ENCODE measurements around the gene SPINK6. TPM values are rescaled to one million over a fixed set of nuclear protein-coding genes. Genes with fewer than 3 reads are reported as not detected.
A peak's percentile ranks its signal among the peaks of the same experiment; 100 is the strongest.

The SPINK6 gene
- polyA plus RNA-seq, 2 of the 4 experiments (the other 2 are of a cell fraction) = 1.0 TPM

- Histone ChIP-seq H3K4me2 (no peak overlapping the region), H3K27ac (no peak overlapping the region), H3K9me3 (no peaks in the 10 kb centered on the region), H3K4me1 (no peaks in the 10 kb centered on the region), H3K4me3 (no peak overlapping the region)
- ChIA-PET POLR2A (no interaction called here), CTCF (no interaction called here)
- no peak for DNase-seq (ENCODE audit: low read depth in 1 of 2, low spot score in 1 of 2)
- no peak for FAIRE-seq
- ATAC-seq = no peak
- 4% methylated on average over 2 of the region's 2 CpGs for WGBS (ENCODE audit: missing lambda C conversion rate)
- no peak for TF ChIP-seq FOSL2 (IDR thresholded peaks at IDR 0.05)
- no peak for TF ChIP-seq FOSL2 (CRISPR knock-in tag; IDR thresholded peaks at IDR 0.05)
- TF ChIP-seq, protein P1, sequence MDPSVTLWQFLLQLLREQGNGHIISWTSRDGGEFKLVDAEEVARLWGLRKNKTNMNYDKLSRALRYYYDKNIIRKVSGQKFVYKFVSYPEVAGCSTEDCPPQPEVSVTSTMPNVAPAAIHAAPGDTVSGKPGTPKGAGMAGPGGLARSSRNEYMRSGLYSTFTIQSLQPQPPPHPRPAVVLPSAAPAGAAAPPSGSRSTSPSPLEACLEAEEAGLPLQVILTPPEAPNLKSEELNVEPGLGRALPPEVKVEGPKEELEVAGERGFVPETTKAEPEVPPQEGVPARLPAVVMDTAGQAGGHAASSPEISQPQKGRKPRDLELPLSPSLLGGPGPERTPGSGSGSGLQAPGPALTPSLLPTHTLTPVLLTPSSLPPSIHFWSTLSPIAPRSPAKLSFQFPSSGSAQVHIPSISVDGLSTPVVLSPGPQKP (IDR thresholded peaks at IDR 0.05; ENCODE audit: low read depth, low read length) = no peak
- no peak for TF ChIP-seq HDAC2 (IDR thresholded peaks at IDR 0.05)
- no peak for TF ChIP-seq EHF (CRISPR knock-in tag; IDR thresholded peaks at IDR 0.05)
- no peak for TF ChIP-seq RCOR1 (IDR thresholded peaks at IDR 0.05; ENCODE audit: low read depth, low read length)
- TF ChIP-seq TFCP2L1 (CRISPR knock-in tag; IDR thresholded peaks at IDR 0.05) = no peak
- TF ChIP-seq HOXB5 (CRISPR knock-in tag; IDR thresholded peaks at IDR 0.05) = no peak
- TF ChIP-seq, protein P2, sequence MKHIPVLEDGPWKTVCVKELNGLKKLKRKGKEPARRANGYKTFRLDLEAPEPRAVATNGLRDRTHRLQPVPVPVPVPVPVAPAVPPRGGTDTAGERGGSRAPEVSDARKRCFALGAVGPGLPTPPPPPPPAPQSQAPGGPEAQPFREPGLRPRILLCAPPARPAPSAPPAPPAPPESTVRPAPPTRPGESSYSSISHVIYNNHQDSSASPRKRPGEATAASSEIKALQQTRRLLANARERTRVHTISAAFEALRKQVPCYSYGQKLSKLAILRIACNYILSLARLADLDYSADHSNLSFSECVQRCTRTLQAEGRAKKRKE (CRISPR knock-in tag; IDR thresholded peaks at IDR 0.05; ENCODE audit: low read depth) = no peak
- no peak for TF ChIP-seq KDM1A (IDR thresholded peaks at IDR 0.05; ENCODE audit: low read depth)
- TF ChIP-seq, protein P3, sequence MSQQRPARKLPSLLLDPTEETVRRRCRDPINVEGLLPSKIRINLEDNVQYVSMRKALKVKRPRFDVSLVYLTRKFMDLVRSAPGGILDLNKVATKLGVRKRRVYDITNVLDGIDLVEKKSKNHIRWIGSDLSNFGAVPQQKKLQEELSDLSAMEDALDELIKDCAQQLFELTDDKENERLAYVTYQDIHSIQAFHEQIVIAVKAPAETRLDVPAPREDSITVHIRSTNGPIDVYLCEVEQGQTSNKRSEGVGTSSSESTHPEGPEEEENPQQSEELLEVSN (IDR thresholded peaks at IDR 0.05; ENCODE audit: borderline replicate concordance, low read depth) = no peak
- no peak for TF ChIP-seq REST (IDR thresholded peaks at IDR 0.05)
- no peak for TF ChIP-seq PHF8 (IDR thresholded peaks at IDR 0.05; ENCODE audit: borderline replicate concordance, low read depth)
Observed at GRCh38 chr5:148224117-148224742, 21.4 kb downstream of the SPINK6 start.

DNA sequence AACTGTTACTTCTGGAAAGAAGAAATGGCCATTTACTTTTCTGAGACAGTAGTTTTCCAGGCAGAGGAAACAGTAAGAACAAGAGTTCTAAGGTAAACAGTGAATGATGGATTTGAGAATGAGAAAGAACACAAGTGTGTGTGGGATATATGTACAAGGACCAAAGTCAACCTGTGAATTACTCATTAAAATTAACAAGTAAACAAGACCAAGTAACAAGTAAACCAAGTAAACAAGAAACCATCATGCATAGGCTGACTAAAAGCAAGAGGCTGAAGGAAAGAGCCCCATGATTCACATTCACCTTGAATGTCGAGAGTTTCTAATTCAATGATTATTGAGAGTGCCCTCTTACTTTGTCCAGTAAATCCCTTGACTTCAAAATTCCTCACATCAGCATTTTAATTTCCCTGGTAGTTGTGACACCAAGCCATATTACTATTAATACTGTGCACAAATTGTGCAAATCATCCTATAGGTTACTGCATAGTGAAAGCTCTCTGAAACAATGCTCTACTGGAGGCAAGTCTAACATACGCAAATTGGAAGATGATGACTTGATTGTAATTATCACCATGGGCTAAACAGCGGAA is 25.6 kb downstream of the SPINK6 start:
- no peak overlapping the region for H3K27ac ChIP-seq
- ChIA-PET POLR2A (no interaction called here), CTCF (no interaction called here)
- TF ChIP-seq EHMT2 (IDR thresholded peaks at IDR 0.05; ENCODE audit: low read depth) (no peak), MAFK (IDR thresholded peaks at IDR 0.05; ENCODE audit: partially characterized antibody) (peak; percentile 66)
- TF ChIP-seq, protein P1 (IDR thresholded peaks at IDR 0.05; ENCODE audit: low read depth, low read length) = no peak
- no peak overlapping the region for H3K4me2 ChIP-seq
- no peaks in the 10 kb centered on the region for H3K4me1 ChIP-seq
- DNase-seq (ENCODE audit: low read depth in 1 of 2, low spot score in 1 of 2) (no peak), FAIRE-seq (no peak), ATAC-seq (no peak)
- no peak overlapping the region for H3K4me3 ChIP-seq
- no peaks in the 10 kb centered on the region for H3K9me3 ChIP-seq
- WGBS (ENCODE audit: missing lambda C conversion rate) = 11% methylated on average over 3 of the region's 3 CpGs
